ENCODE results near the gene SLC6A16. TPM values are rescaled to one million over a fixed set of nuclear protein-coding genes. Genes with fewer than 3 reads are reported as not detected.

Gene SLC6A16
- total and polyA plus RNA-seq, 8 donors: 0.44 to 5.4 (median 1.2) TPM; not detected in 3

- intact Hi-C loops (cut with DNase I; ENCODE audit: low total_unique reads): no loop called here
- Histone ChIP-seq H3K27ac (no peak overlapping the region), H3K36me3 (peaks cover 41 to 69% (median 66%) of the 10 kb centered on the region in 4 donors), H3K27me3 (no peaks in the 10 kb centered on the region), H3K4me3 (no peak overlapping the region), H3K9me3 (no peaks in the 10 kb centered on the region), H3K4me1 (peaks cover 34 to 39% (median 36%) of the 10 kb centered on the region in 4 donors)
- 88 to 94% (median 92%) methylated on average over 11 of the region's 11 CpGs for WGBS, 5 donors
- DNase-seq: no peak
- TF ChIP-seq EP300 (IDR thresholded peaks at IDR 0.05) (no peak), POLR2A (IDR thresholded peaks at IDR 0.05) (no peak), POLR2AphosphoS5 (IDR thresholded peaks at IDR 0.05) (no peak)
- TF ChIP-seq, protein P1, sequence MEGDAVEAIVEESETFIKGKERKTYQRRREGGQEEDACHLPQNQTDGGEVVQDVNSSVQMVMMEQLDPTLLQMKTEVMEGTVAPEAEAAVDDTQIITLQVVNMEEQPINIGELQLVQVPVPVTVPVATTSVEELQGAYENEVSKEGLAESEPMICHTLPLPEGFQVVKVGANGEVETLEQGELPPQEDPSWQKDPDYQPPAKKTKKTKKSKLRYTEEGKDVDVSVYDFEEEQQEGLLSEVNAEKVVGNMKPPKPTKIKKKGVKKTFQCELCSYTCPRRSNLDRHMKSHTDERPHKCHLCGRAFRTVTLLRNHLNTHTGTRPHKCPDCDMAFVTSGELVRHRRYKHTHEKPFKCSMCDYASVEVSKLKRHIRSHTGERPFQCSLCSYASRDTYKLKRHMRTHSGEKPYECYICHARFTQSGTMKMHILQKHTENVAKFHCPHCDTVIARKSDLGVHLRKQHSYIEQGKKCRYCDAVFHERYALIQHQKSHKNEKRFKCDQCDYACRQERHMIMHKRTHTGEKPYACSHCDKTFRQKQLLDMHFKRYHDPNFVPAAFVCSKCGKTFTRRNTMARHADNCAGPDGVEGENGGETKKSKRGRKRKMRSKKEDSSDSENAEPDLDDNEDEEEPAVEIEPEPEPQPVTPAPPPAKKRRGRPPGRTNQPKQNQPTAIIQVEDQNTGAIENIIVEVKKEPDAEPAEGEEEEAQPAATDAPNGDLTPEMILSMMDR (IDR thresholded peaks at IDR 0.05): no peak
These were observed 17.3 kb upstream of the SLC6A16 start for GRCh38 chr19:49342291-49342721.

- H3K36me3 ChIP-seq: peaks cover 30 to 57% (median 54%) of the 10 kb centered on the region in 4 donors
- no peaks in the 10 kb centered on the region for H3K27me3 ChIP-seq
- H3K9me3 ChIP-seq: no peaks in the 10 kb centered on the region
- H3K4me1 ChIP-seq: peaks cover 34 to 50% (median 36%) of the 10 kb centered on the region in 4 donors
- H3K4me3 ChIP-seq: peak overlapping the region in 1 of 4 donors; percentile 56
- no peak for TF ChIP-seq EP300 (IDR thresholded peaks at IDR 0.05)
- TF ChIP-seq POLR2AphosphoS5 (IDR thresholded peaks at IDR 0.05): no peak
- intact Hi-C loops (cut with DNase I; ENCODE audit: low total_unique reads): no loop called here
- DNase-seq: no peak
- H3K27ac ChIP-seq: peak overlapping the region; percentile 32 to 93 (median 92)
- WGBS, 5 donors: 88 to 93% (median 91%) methylated on average over 9 to 11 of the region's 11 CpGs
These were observed 16.1 kb upstream of the SLC6A16 start for GRCh38 chr19:49340865-49341718.

- peak; percentile 84 to 92 for DNase-seq
- H3K4me3 ChIP-seq: peak overlapping the region; percentile 40 to 56 (median 43)
- peaks cover 34 to 50% (median 36%) of the 10 kb centered on the region in 4 donors for H3K4me1 ChIP-seq
- H3K9me3 ChIP-seq: no peaks in the 10 kb centered on the region
- TF ChIP-seq EP300 (IDR thresholded peaks at IDR 0.05): no peak
- peak in 1 of 3 donors; percentile 30 for TF ChIP-seq POLR2AphosphoS5 (IDR thresholded peaks at IDR 0.05)
- TF ChIP-seq POLR2A (IDR thresholded peaks at IDR 0.05): no peak
- TF ChIP-seq, protein P1 (IDR thresholded peaks at IDR 0.05): no peak
- intact Hi-C loops (cut with DNase I; ENCODE audit: low total_unique reads): no loop called here
- peak overlapping the region; percentile 82 to 96 (median 93) for H3K27ac ChIP-seq
- 5 to 19% (median 13%) methylated on average over 36 of the region's 36 CpGs for WGBS, 5 donors
- peaks cover 29 to 48% (median 46%) of the 10 kb centered on the region in 4 donors for H3K36me3 ChIP-seq
- H3K27me3 ChIP-seq: no peaks in the 10 kb centered on the region
These were observed 15.3 kb upstream of the SLC6A16 start for GRCh38 chr19:49340069-49340864.

DNA sequence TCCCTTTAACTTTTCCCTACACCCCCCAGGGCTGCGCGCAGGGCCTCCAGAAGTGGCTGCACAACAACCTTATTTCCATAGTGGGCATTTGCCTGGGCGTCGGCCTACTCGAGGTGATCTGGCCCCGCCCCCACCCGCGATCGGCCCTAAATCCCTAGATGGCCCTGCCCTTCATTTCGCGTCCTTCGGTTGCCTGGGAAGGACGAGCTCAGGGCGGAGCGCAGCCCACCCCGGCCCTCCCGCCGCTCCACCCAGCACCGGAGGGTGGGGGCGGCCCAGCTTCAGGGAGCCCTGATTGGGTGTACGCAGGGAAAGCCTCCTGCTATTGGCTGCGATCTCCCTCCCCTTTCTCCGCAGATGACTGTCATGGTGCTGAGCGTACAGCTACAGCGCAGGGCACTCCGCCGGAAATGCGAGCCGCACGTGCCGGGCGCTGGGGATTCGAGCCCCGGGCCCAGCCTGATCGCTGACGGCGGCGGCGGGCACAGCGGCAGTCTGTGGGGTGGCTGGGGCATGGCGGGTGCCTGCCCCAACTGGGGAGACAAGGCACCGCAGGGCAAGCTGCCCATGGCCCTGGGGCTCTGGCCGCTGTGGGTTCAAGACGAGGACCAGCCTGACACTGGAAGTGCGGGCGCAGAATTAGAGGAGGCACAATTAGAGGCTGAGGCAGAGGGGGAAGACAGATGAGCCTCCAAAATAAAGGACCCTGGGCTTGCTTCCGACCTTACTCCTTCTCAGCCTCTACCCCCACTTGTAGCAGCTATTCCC, 14.5 kb upstream of the SLC6A16 start:
- DNase-seq: peak; percentile 87 to 97
- Histone ChIP-seq H3K36me3 (peaks cover 24 to 41% (median 38%) of the 10 kb centered on the region in 4 donors), H3K27me3 (no peaks in the 10 kb centered on the region), H3K27ac (peak overlapping the region; percentile 82 to 96 (median 93)), H3K4me3 (peak overlapping the region; percentile 40 to 56 (median 43)), H3K9me3 (no peaks in the 10 kb centered on the region), H3K4me1 (peaks cover 34 to 57% (median 36%) of the 10 kb centered on the region in 4 donors)
- TF ChIP-seq EP300 (IDR thresholded peaks at IDR 0.05) (no peak), POLR2AphosphoS5 (IDR thresholded peaks at IDR 0.05) (peak; percentile 49 to 92 (median 81))
- WGBS, 5 donors: 12 to 43% (median 20%) methylated on average over 22 to 47 of the region's 47 CpGs
- intact Hi-C loops (cut with DNase I; ENCODE audit: low total_unique reads): no loop called here
